NT2/D1 (cell line): ENCODE data around the gene TMEM145.

Experiments
- DNase-seq: peaks from one replicate; pipeline ENCODE4 v3.0.0-alpha.2; 2011; ENCODE audit warnings: low read depth, low spot score
- H3K27me3 ChIP-seq: 2 replicates; pipeline ENCODE4 v1.6.0; 2011; ENCODE audit warnings: mild to moderate bottlenecking; ENCODE audit not compliant: insufficient read length, insufficient read depth
- H3K36me3 ChIP-seq: 2 replicates; pipeline ENCODE4 v1.6.1; 2011; ENCODE audit warnings: mild to moderate bottlenecking, low read length, mixed read lengths; ENCODE audit not compliant: insufficient read depth, insufficient read length
- H3K4me1 ChIP-seq: 2 replicates; pipeline ENCODE4 v1.5.1; 2011; ENCODE audit not compliant: insufficient read depth, insufficient read length
- H3K4me3 ChIP-seq: 2 replicates; pipeline ENCODE4 v1.5.1; 2011; ENCODE audit warnings: low read depth; ENCODE audit not compliant: insufficient read length
- H3K9ac ChIP-seq: 2 replicates; pipeline ENCODE4 v1.6.0; 2011; ENCODE audit warnings: low read depth; ENCODE audit not compliant: insufficient read length
- H3K9me3 ChIP-seq: 2 replicates; pipeline ENCODE4 v1.5.1; 2011; ENCODE audit warnings: mild to moderate bottlenecking, low read length; ENCODE audit not compliant: insufficient read depth
- SUZ12 ChIP-seq: IDR thresholded peaks from 2 replicates; pipeline ENCODE4 v1.6.1; 2011; ENCODE audit not compliant: insufficient read length, insufficient read depth; ENCODE audit errors: extremely low read depth
- YY1 ChIP-seq: IDR thresholded peaks from 2 replicates; pipeline ENCODE4 v1.6.1; 2011; ENCODE audit not compliant: insufficient read length, insufficient read depth
- ZNF274 ChIP-seq: IDR thresholded peaks from 2 replicates; pipeline ENCODE4 v1.6.1; 2011; ENCODE audit warnings: mild to moderate bottlenecking, low read depth, low read length

Gene TMEM145

GRCh38 chr19:42287827-42288107, 25.3 kb upstream of the TMEM145 start:
- no peaks in the 10 kb centered on the region for H3K9me3 ChIP-seq
- no peak overlapping the region for H3K9ac ChIP-seq

DNA sequence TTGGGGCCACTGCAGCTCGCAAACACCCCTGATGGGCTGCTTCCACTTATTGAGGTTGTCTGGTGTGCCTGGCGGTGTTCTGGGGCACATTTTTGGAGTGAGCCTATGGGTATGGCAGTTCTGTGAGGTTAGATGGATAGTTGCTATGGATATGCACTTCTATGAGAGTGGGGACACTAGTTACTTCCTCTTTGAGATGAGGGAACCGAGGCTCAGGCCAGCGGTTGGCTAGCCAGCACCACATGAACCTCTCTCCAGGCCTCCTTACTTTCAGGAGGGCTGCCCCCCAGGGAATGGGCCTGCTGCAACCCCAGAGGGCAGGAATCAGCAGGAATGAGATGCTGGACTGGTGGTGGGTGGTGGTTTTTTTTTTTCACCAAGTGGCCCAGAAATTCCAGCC, 24.7 kb upstream of the TMEM145 start:
- no peak overlapping the region for H3K9ac ChIP-seq
- DNase-seq = no peak
- no peaks in the 10 kb centered on the region for H3K9me3 ChIP-seq
- peaks cover 23% of the 10 kb centered on the region for H3K4me1 ChIP-seq
- H3K27me3 ChIP-seq = no peaks in the 10 kb centered on the region
- TF ChIP-seq ZNF274 (no peak), YY1 (no peak), SUZ12 (no peak)
- peaks cover 77% of the 10 kb centered on the region for H3K36me3 ChIP-seq
- no peak overlapping the region for H3K4me3 ChIP-seq

More at GRCh38 chr19:42287827-42288107, 25.3 kb upstream of the TMEM145 start:
- H3K4me1 ChIP-seq = peaks cover 29% of the 10 kb centered on the region
- peaks cover 71% of the 10 kb centered on the region for H3K36me3 ChIP-seq
- no peak for TF ChIP-seq YY1
- TF ChIP-seq SUZ12 = no peak
- TF ChIP-seq ZNF274 = no peak
- H3K4me3 ChIP-seq = no peak overlapping the region
- DNase-seq = no peak
- no peaks in the 10 kb centered on the region for H3K27me3 ChIP-seq

- Histone ChIP-seq H3K9ac (no peak overlapping the region), H3K27me3 (no peaks in the 10 kb centered on the region), H3K9me3 (no peaks in the 10 kb centered on the region), H3K4me3 (no peak overlapping the region), H3K36me3 (peaks cover 83% of the 10 kb centered on the region), H3K4me1 (peaks cover 22% of the 10 kb centered on the region)
- TF ChIP-seq ZNF274 (no peak), YY1 (no peak), SUZ12 (no peak)
- no peak for DNase-seq
Measured at GRCh38 chr19:42288881-42289555, 24.1 kb upstream of the TMEM145 start.

DNA sequence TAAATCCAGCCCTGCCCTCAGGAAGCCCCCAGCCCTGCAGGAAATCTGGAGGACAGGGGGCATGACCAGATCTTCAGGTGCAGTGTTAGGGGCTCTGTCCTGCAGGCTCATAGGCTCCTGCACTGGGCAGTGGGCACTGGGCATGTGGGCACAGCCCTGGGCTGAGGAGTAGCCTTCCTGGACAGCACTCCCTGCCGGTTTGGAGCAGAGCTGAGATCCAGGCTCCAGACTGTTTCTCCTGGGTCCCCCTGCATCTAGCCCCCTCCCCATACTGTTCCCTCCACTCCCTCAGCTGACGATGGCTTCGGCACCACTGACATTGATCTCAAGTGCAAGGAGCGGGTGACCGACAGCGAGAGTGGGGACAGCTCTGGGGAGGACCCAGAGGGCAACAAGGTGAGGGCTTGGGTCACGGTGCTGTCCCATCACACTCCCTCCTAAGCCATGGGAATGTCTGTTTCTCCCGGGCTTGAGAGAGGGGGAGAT, 23.5 kb upstream of the TMEM145 start:
- Histone ChIP-seq H3K4me3 (no peak overlapping the region), H3K9me3 (no peaks in the 10 kb centered on the region), H3K4me1 (peaks cover 22% of the 10 kb centered on the region), H3K36me3 (peaks cover 89% of the 10 kb centered on the region), H3K27me3 (no peaks in the 10 kb centered on the region), H3K9ac (peak overlapping the region; percentile 1)
- DNase-seq = no peak
- TF ChIP-seq SUZ12 (no peak), YY1 (no peak), ZNF274 (no peak)

- Histone ChIP-seq H3K36me3 (peaks cover 91% of the 10 kb centered on the region), H3K4me1 (peaks cover 20% of the 10 kb centered on the region), H3K27me3 (no peaks in the 10 kb centered on the region), H3K9me3 (no peaks in the 10 kb centered on the region), H3K4me3 (no peak overlapping the region), H3K9ac (peak overlapping the region; percentile 1)
- TF ChIP-seq SUZ12 (no peak), ZNF274 (no peak), YY1 (no peak)
- DNase-seq = no peak
Measured at GRCh38 chr19:42290136-42290522, 23.0 kb upstream of the TMEM145 start.

- no peaks in the 10 kb centered on the region for H3K9me3 ChIP-seq
- DNase-seq = no peak
- TF ChIP-seq ZNF274 = no peak
- no peak for TF ChIP-seq SUZ12
- TF ChIP-seq YY1 = no peak
- H3K4me3 ChIP-seq = no peak overlapping the region
- H3K36me3 ChIP-seq = peaks cover 94% of the 10 kb centered on the region
- H3K27me3 ChIP-seq = no peaks in the 10 kb centered on the region
- no peak overlapping the region for H3K9ac ChIP-seq
- peaks cover 20% of the 10 kb centered on the region for H3K4me1 ChIP-seq
Measured at GRCh38 chr19:42290523-42291434, 22.3 kb upstream of the TMEM145 start.

GRCh38 chr19:42291435-42291810, 21.7 kb upstream of the TMEM145 start:
- H3K9ac ChIP-seq = no peak overlapping the region
- H3K9me3 ChIP-seq = no peaks in the 10 kb centered on the region
- peaks cover 95% of the 10 kb centered on the region for H3K36me3 ChIP-seq
- H3K4me1 ChIP-seq = peaks cover 15% of the 10 kb centered on the region
- no peak for DNase-seq
- no peaks in the 10 kb centered on the region for H3K27me3 ChIP-seq
- H3K4me3 ChIP-seq = no peak overlapping the region
- TF ChIP-seq SUZ12 = no peak
- no peak for TF ChIP-seq ZNF274
- no peak for TF ChIP-seq YY1
